A549 (cell line): Measurements from ENCODE around the gene PCNX4.

Source experiments
- CTCF ChIP-seq: fragments of >200 bp; sonication (Bioruptor Twin); formaldehyde crosslinking; IDR thresholded peaks from 3 replicates; pipeline ENCODE4 v1.5.1; 2016
- EHMT2 ChIP-seq: fragments of 200-600 bp; sonication (generic); IDR thresholded peaks from 2 replicates; pipeline ENCODE4 v1.6.1; 2016; ENCODE audit warnings: antibody characterized with exemption, low read depth, mild to moderate bottlenecking, moderate library complexity
- EP300 ChIP-seq, 2 experiments: fragments of >200 bp; sonication (Bioruptor Twin); formaldehyde crosslinking; IDR thresholded peaks; 2 replicates in 1 of 2; 3 replicates in 1 of 2; pipeline ENCODE4 v1.6.1; 2016 to 2017
- HOXA7 ChIP-seq: fragments of 250-450 bp; sonication (Bioruptor Pico); IDR thresholded peaks from 2 replicates; pipeline ENCODE4 v1.5.0; 2020; ENCODE audit warnings: mild to moderate bottlenecking, moderate library complexity
- MAX ChIP-seq: IDR thresholded peaks from 2 replicates; pipeline ENCODE4 v1.6.1; 2012
- NR3C1 ChIP-seq: fragments of >200 bp; sonication (Bioruptor Twin); formaldehyde crosslinking; IDR thresholded peaks from 3 replicates; pipeline ENCODE4 v1.6.1; 2017
- POLR2A ChIP-seq: IDR thresholded peaks from 2 replicates; pipeline ENCODE4 v1.6.1; 2012; ENCODE audit warnings: mild to moderate bottlenecking, low read length
- RFX5 ChIP-seq: fragments of 450-650 bp; IDR thresholded peaks from 2 replicates; pipeline ENCODE4 v1.7.1; 2014; ENCODE audit warnings: antibody characterized with exemption, mild to moderate bottlenecking, moderate library complexity
- TFCP2L1 ChIP-seq: fragments of 250-450 bp; sonication (Bioruptor Pico); IDR thresholded peaks from 2 replicates; pipeline ENCODE4 v1.5.0; 2021; ENCODE audit warnings: mild to moderate bottlenecking

DNA sequence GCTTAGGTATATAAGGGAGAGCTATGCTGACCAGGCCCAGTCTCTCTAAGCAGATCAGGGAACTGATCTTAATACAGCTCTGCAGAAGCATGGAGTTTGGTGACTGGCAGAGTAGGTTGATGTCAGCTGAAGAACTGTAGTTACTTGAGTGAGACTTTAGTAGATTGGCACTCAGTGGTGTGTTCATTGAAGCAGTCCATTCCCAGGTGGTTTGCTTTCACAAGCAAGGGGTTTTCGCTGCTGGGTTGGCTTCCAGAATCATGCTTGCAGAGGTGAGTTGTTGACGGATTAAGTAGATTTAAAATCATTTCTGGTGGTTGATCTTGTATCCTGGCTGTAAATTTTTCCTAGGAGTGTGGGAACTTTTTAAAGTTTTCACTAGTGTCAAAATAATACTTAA lies 80.0 kb downstream of the PCNX4 start:
- TF ChIP-seq CTCF (no peak), POLR2A (no peak), EP300 (IDR thresholded peaks at IDR 0.05) (no peak), RFX5 (no peak), NR3C1 (no peak), TFCP2L1 (CRISPR knock-in tag) (no peak), HOXA7 (CRISPR knock-in tag) (no peak), EHMT2 (no peak), MAX (no peak)
